ENCODE data around the gene ALAS1.
"Not testable (repeated sequence)": the region's sequence is repeated elsewhere in the genome, so short reads cannot be mapped to it uniquely, and the experiment has no call there.

The ALAS1 gene

DNA sequence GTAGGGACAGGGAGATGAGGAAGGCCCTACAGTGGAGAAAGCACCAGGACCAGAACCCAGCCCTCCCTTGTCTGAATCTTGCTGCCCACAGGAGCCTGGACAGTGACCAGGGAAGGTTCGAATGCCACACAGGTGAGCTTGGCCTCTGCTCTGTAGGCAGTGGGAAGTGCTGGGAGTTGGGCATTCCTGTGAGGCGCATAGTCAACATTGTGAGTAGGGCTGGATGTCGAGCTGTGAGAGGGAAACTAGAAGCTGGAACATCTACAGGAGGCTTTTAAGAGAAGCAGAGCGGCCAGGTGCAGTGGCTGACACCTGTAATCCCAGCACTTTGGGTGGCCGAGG, 20.3 kb upstream of the ALAS1 start:
- DNase-seq: no peak

DNA sequence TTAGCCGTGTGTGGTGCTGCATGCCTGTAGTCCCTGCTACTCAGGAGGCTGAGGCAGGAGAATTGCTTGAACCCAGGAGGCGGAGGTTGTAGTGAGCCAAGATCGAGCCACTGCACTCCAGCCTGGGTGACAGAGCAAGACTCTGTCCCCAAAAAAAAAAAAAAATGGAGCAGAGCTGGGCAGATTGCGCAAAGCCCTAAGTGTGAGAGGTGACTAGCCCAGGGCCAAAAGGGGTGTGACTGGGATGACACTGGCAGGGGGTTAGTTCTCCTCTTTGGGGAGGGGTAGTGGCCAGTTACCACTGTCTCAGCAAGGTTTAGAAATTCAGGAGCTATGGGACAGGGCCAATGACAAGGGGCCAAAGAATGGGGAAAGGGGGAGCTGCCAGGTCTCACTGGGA, 19.8 kb upstream of the ALAS1 start:
- not testable (repeated sequence) for DNase-seq

DNA sequence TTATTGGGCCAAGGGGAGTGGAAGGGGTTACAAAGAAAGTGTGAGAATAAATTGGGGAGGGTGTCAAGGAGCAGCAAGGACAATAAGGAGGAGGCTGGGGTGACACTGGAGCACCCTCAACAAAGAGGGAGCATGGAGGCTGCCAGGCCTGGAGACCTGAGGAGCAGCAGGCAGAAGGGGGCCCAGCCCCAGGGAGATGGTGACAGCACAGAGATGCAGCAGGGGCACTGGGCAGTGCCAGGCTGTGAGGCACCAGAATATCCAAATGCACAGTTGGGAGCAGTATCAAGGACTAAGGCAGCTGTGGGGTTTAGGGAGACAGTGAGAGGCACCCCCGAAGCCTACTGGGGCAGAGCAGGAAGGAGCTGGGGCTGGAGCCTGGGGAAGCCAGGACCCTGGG, 19.4 kb upstream of the ALAS1 start:
- no peak for DNase-seq

DNA sequence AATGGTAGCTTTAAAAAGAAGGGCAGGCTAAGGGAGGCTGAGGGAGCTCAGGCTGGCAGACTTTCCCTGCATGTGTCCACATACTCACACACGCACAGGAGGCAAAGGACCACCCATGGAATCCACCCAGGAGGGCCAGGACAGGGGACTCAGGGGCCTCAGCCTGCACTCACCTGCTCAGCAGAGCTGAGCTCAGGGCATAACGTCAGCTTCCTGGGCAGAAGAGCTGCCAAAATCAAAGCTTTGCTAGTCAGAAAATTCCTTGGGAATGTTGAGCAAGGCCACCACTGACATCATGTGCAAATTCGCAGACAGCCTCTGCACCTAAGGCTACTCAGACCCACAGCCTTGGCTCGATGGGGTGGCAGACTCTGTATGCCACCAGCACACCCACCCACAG, 16.4 kb upstream of the ALAS1 start:
- no peak for DNase-seq

DNA sequence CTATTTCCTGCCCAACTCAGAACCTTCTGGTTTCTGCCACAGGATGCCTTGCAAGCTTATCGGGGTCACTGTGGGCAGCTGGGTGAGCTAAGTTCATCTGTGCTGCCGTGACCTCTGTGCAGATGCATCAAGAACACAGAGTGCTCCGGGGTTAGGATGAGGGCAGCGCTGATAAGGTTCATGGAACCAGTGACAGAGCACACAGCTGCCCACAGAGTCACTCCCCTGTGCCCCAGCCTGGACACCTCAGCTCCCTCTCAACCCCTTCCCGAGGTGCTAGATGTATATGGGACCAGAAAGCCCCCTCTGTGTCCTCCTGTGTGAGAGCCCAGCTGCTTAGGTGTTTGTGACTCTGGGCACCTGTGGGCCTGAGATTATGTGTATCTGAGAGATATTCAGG, 15.8 kb upstream of the ALAS1 start:
- no peak for DNase-seq

DNA sequence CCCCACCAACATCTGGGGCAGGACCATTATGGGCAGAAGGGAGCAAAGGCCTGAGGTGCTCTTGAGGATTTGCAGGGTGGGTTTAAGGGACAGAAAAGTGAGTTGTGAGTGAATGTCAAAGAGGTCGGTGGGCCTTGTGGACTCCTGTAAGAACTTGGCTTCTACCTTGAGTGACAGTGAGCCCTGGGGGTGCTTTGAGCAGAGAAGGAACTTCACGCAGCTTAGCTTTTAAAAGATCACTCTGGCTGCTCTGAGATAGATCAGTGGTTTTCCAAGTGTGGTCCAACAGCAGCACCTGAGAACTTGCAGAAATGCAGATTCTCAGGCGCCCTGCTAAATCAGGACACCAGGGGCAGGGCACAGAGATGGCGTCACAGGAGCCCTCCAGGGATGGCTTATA, 15.3 kb upstream of the ALAS1 start:
- DNase-seq: no peak

DNA sequence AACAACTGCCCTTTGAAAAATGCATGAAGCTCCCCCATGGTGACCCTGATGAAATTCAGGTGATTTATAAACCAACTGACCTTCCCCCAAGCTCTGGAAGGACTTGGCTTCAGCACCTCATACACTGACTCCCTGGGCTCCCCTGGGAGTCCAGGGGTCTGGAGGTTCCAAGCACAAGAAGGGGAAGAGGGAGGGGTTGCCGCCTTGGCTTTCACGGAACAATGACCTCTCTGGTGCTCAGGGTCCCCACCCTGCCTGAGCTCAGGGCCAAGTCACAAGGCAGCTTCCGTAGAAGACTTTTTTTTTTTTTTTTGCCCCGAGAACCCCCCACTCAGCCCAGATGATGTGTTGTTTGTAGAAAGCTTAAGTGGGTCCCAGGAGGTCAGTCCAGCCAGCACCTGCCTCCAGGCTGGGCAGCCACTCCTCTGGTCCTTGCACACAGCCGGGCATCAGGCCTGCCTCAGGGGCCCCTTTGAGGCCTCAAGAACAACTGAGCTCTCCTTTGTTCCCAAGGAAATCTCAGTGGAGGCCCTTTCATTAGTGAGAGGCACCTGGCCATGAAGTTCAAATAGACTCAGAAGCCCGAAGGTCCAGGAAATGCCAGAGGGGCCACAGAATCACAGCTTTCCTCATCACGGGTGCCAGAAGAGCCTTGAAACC, 14.0 kb upstream of the ALAS1 start:
- no peak for DNase-seq

DNA sequence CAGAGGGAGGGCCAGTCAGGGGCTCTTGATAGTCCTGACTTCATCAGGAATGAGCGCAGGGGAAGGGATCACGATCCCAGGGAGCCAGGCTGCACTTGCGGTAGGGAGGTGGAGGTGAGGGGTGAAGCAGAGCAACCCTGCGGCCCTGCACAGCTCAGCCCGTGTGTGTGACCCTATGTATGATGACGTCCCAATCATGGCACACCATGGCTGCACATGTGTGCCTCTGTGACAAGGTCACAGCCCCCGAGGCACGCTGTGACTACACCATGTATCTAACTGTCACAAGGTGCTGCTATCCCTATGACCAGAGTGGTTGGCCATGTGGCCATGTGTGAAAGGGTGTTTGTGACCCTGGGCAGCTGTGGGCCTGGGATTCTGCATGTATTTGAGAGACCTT, 13.3 kb upstream of the ALAS1 start:
- DNase-seq: no peak

DNA sequence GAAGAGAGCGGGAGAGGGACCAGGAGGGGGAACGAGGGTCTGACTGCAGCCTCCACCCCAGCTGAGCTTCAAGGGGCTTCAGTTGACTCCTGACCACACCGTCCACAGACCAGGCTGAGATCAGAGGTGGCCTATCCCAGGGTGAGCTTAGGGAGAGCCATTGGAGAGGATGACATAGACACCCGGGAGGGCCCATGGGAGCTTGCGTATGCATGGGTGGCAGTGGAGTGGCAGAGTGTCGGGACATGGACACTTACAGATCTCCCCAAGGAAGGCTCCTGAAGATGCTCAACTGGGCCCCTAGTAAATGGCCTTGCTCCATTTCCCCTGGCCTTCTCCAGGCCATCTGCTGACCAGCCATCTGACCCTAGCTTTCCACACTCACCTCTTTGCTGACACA, 12.6 kb upstream of the ALAS1 start:
- no peak for DNase-seq

DNA sequence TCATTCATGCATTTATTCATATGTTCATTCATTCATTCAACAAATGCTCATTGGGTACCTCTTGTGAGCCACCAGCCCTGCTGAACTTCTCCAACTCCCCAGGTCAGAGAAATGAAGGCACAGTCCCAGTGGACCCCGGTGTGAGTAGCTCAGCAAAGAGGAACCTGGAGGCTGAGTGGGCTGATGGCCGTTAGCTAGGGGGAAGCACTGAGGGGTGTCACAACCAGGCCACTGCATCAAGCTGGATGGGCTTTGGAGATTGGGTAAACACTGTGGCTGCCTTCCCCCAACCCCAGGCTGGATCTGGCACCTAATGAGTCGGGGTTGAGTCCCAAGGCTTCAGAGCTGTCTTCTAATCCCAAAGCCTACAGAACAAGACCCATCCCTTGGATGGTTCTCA, 12.1 kb upstream of the ALAS1 start:
- DNase-seq: no peak

DNA sequence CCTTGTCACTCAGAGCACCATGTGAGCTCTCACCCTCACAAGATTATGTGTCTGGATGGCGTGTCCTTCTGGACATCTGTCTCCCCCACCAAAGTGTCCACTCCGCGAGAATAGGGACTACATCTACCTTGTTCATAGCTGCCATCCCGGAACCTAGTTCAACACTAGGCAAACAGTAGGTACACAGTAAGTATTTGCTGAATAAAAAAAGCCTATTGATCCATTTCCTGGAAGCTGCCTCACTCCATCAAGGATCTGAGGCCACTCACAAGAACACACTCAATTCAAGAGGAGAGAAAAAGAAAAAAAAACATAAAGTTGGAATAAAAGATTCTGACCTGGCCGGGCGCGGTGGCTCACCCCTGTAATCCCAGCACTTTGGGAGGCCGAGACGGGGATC, 11.2 kb upstream of the ALAS1 start:
- no peak for DNase-seq

DNA sequence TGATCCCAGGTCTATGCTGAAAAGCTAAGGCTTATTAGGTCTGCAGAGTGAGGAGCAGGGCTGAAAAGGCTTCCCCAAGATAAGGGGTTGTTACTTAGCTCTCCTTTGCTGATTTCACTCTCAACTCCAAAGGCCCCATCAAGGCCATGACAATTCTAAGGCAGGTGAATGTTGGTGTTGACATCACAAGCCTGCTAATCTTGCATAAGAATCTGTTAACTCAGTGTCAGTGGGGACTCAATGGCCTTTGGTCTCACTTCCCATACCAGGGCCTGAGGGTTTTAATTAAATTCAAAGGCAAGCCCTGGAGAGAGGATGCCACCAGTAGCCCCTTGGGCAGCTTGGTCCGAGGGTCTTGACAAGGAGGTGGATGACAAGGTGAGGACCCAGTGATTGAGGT, 9.4 kb upstream of the ALAS1 start:
- DNase-seq: no peak

DNA sequence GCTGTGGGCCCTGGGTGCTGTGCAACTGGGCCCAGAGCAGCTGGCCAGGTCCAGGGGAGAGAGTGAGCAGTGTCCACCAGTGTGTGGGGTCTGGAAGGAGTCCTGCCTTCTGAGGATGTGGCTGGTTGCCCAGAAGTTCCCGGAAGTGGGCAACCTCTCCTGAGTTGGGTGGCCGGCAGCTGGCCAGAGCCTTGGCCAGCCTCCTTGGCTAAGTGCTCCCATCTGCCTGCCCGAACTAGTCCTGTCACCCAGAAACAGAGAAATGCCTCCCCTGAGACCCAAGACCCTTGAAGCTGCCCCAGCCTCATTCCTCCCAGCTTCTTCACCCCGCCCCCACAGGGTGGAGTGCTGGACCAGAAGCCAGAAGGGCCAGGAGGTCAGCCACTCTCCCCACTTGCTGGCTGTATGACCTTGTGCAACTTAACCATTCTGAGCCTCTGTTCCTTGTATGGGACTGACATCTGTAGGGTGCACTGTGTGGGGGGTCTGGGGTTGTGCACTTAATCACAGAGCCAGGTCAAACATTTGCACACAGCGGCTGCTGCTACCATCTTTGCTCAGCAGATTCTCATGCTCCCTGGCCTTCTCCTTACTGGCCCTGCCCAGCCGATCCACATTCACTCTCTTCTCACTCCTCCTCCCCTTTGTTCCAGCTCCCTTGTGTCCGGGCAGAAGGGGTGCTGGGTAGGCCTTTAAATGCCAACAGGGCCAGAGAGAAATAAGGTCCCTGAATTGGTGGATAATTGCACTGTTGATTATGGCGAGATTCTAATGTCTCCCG, 7.5 kb upstream of the ALAS1 start:
- no peak for DNase-seq

DNA sequence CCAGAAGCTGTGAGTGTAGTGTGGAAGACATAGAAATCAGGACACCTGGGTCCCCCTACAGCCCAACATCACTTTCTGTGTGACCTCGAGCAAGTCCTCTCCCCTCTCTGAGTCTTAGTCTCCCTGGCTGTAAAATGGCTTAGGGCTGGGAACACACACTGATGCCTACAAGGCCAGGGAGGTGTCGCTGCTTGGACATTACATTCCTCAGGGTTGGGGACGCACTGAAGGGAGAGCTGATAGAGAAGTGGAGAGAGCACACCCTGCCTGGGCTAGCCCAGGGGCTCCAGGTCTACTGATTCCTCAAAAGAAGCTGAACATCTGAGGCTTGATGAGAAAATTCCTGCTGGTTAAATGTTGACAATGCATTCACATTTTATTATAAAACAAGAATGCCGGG, 6.3 kb upstream of the ALAS1 start:
- DNase-seq: no peak

DNA sequence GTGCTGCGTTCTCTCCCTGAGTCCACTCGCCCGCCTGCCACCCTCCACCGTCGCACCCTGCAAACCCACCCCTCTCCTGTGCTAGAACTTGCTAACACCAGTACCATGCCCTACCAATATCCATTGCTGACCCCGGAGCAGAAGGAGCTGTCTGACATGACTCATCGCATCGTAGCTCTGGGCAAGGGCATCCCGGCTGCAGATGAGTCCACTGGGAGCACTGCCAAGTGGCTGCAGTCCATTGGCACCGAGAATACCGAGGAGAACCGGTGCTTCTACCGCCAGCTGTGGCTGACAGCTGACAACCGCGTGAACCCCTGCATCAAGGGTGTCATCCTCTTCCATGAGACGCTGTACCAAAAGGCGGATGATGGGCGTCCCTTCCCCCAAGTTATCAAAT, 4.9 kb upstream of the ALAS1 start:
- no peak for DNase-seq

DNA sequence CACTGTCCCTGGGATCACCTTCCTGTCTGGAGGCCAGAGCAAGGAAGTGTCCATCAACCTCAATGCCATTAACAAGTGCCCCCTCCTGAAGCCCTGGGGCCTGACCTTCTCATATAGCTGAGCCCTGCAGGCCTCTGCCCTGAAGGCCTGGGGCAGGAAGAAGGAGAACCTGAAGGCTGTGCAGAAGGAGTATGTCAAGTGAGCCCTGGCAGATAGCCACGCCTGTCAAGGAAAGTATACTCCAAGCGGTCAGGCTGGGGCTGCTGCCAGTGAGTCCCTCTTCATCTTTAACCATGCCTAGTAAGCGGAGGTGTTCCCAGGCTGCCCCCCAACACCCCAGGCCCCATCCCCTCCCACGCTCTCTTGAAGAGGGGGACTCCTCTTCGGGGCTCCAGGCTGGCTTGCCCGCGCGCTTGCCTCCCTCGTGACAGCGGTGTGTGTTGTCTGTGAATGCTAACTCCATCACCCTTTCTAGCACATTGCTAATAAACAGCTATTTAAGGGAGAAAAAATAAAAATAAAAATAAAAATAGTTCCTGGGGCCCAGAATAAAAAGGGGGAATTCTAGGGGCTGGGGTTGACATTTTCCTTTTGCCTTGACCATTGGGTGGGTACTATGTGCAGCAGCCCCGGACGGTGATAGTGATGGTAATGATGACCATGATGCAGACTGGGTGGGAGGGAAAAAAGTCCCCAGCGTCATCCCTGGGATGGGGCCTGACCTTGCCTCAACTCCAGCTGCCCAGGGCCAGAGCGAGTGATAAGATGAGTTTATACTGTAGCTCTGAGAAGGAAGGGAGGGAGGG, 3.3 kb upstream of the ALAS1 start:
- DNase-seq: no peak

DNA sequence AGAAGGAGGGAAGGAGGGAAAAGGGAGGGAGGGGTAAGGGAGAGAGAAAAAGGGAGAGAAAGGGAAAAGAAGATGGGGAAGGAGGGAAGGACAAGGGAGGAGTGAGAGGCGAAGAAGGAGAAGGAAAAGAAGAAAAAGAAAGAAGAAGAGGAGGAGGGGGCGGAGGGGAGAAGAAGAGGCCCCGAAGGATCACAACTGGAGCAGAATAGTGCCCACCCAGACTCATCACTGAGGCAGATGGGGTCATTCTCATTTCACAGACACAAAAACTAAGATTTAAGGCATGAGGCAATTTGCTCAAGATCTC, 2.7 kb upstream of the ALAS1 start:
- no peak for DNase-seq

DNA sequence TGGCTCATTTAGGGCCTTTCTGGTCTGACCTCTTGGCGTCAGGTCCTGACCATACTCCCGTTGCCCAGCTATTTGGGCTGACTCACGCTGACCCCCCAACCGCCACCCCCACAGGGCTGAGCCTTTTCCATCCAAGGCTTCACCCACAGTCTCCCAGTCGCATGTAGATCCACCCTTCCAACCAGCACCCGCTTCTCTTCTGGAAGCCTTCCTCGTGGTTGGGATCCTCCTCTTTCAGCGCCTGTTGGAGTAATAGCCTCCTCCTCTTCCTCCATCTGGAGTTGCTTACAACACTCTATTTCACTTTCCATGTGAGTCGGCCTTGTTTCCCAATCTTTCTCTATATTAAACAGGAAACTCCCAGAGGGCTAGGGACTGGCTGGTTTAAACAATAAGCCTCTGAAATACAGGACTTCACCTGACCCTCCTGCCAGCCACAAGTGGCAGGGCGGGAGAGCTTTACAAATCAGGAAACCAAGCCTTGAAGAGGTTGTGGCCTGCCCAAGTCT, 2.1 kb upstream of the ALAS1 start:
- no peak for DNase-seq

DNA sequence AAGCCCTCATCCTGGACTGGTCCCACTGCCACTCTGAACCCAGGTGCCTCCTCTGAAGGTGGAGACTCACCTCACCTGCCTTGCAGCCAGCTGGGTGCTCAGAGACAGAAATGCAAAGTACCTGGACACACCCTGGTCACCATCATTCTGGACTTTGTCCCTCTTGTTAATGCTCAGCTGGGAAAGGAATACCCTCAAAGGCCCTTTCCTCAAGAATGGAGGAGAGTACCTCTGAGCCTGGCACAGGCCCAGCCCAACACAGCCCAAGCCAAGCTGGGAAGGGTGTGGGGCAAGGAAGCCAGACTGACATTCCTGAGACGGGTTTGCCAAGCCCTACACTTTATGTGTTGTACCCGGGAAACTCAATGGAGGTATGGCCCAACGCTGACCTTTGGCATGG, 983 bp upstream of the ALAS1 start:
- no peak for DNase-seq

DNA sequence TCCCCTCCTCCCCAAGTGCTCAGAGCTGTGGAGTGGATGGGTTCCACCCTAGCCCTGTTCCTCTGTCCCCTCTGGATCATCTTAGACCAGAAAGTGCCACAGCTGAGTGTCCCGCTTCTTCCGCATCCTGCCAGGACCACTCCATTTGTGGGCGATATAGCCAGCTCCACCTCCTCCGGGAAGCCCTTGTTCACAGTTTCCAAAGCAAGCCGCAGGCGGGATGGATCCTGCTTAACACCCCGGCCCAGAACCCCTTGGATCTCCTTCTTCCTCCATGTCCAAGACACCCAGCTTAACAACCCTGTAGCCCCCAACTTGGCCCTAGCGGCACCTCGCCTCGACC, 490 bp upstream of the ALAS1 start:
- no peak for DNase-seq

DNA sequence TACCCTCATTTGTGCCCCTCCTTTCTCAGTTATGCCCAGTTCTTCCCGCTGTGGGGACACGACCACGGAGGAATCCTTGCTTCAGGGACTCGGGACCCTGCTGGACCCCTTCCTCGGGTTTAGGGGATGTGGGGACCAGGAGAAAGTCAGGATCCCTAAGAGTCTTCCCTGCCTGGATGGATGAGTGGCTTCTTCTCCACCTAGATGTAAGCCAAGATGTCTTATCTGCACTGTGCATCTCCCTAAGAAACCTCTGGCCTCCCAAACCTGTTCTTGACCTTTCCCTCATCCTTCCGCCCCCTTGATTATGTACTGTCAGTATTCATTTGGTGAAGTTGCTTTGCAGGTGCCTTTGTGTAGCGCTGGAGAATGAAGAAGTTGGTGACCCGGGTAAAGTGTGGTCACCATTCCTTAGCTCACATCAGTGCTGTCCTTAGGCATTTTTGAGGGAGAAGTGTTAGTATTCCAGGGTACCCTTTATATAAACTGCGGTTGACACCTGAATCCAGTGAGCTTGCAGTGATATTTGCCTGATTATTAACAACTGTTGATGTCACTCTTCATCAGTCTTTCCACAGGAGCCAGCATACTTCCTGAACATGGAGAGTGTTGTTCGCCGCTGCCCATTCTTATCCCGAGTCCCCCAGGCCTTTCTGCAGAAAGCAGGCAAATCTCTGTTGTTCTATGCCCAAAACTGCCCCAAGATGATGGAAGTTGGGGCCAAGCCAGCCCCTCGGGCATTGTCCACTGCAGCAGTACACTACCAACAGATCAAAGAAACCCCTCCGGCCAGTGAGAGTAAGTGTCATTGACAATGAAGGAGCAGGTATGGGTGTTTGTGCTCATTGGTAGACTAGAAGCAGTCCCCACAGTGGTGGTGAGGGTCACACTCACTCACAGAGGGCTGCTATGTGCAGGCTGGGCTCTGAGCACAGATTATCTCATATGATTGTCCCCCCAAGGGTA, 966 bp downstream of the ALAS1 start:
- no peak for DNase-seq

DNA sequence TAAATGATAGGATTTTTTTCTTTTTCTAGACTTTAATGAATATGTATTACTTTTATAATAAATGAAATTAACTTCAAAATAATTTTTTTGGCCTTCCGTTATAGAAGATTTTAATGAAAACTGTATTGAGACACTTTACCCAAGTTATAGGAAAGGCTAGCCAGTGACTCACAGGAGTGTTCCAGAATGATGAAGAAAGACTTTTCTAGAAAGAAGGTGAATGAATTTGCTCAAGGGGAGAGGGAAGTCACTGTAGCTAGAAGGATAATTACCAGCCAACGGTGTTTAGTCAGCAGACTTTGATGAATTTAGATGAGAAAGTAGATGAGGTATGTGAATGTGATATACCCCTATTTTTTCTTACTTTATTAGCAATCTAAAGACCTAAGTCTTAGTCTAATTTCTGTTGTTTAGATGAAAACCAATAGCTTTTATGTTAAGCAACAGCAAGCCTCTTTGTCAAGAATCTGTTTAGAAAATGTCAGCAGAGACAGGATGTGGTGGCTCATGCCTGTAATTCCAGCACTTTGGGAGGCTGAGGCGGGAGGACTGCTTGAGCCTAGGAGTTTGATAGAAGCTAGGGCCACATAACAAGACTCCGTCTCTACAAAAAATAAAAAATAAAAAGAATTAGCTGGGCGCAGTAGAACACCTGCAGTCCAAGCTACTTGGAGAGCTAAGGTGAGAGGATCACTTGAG, 3.2 kb downstream of the ALAS1 start:
- DNase-seq: no peak

All from stimulated activated CD4-positive, alpha-beta T cell treated with anti-CD3 and anti-CD28 coated beads, Interleukin-4, amount 100 ng/mL, for 1 hour (primary cell).